Cardiac septum (tissue), 1 donor: ENCODE measurements around the gene CAPZB. TPM values are rescaled to one million over a fixed set of nuclear protein-coding genes. Genes with fewer than 3 reads are reported as not detected.
"Not testable (repeated sequence)": the region's sequence is repeated elsewhere in the genome, so short reads cannot be mapped to it uniquely, and the experiment has no call there.

Source experiments
- DNase-seq: peaks from one replicate; pipeline ENCODE4 v3.0.0-alpha.2; 2020; ENCODE audit warnings: low spot score
- intact Hi-C: fragments of 100-400 bp; cut with DNase I; formaldehyde crosslinking; loops from one replicate; pipeline ENCODE4 v1.14.0; 2022
- total RNA-seq: library from RNA; stranded (reverse); fragmentation: NEBNext Ultra II Directional; extraction: Animal tissue kit (Norgen Biotek cat#: 25700); gene quantifications from one replicate; pipeline ENCODE4 v1.2.1, GENCODE V29; 2021
- donor health status: DM: no; HTN: no; CAD: no.

Gene CAPZB
- total RNA-seq, 1 donor from 2014 or later: 213 TPM

- no peak for DNase-seq
- intact Hi-C loops: no loop called here
These were observed 19.7 kb upstream of the CAPZB start for GRCh38 chr1:19504796-19505692.

- intact Hi-C loops, DNase-seq: not testable (repeated sequence)
These were observed 16.9 kb upstream of the CAPZB start for GRCh38 chr1:19502284-19502683.

- DNase-seq, intact Hi-C loops: not testable (repeated sequence)
These were observed 14.5 kb upstream of the CAPZB start for GRCh38 chr1:19499887-19500286.

- DNase-seq, intact Hi-C loops: not testable (repeated sequence)
These were observed 12.1 kb upstream of the CAPZB start for GRCh38 chr1:19497443-19497842.

- DNase-seq: no peak
- intact Hi-C loops: no loop called here
These were observed 11.2 kb upstream of the CAPZB start for GRCh38 chr1:19496527-19496874.

GRCh38 chr1:19495799-19496526, 10.6 kb upstream of the CAPZB start:
- DNase-seq: no peak
- intact Hi-C loops: no loop called here

- intact Hi-C loops: no loop called here
- DNase-seq: no peak
These were observed 9.8 kb upstream of the CAPZB start for GRCh38 chr1:19495000-19495656.

GRCh38 chr1:19493547-19493946, 8.2 kb upstream of the CAPZB start:
- intact Hi-C loops: no loop called here
- no peak for DNase-seq

- DNase-seq: no peak
- intact Hi-C loops: loop anchor here (5.0 to 10.0 kb wide), 2 partner anchors 105 to 162 kb away; a partner anchor contains a TSS
These were observed 4.7 kb upstream of the CAPZB start for GRCh38 chr1:19489996-19490395.

- intact Hi-C loops: loop anchor here (5.0 to 10.0 kb wide), 2 partner anchors 107 to 164 kb away; a partner anchor contains a TSS
- DNase-seq: no peak
These were observed 2.8 kb upstream of the CAPZB start for GRCh38 chr1:19488136-19488535.

- intact Hi-C loops: loop anchor here (5.0 to 10.0 kb wide), 3 partner anchors 93 to 167 kb away; a partner anchor contains a TSS
- no peak for DNase-seq
These were observed 459 bp downstream of the CAPZB start for GRCh38 chr1:19484798-19485361.

GRCh38 chr1:19484338-19484797, 971 bp downstream of the CAPZB start:
- DNase-seq: no peak
- intact Hi-C loops: loop anchor here (5.0 to 10.0 kb wide), 2 partner anchors 92 to 110 kb away; a partner anchor contains a TSS

GRCh38 chr1:19483691-19484090, 1.6 kb downstream of the CAPZB start:
- DNase-seq: no peak
- intact Hi-C loops: loop anchor here (5.0 to 10.0 kb wide), 2 partner anchors 91 to 111 kb away; a partner anchor contains a TSS

- DNase-seq: no peak
- intact Hi-C loops: loop anchor here (5.0 to 10.0 kb wide), 2 partner anchors 91 to 112 kb away; a partner anchor contains a TSS
These were observed 2.1 kb downstream of the CAPZB start for GRCh38 chr1:19483261-19483660.

GRCh38 chr1:19481826-19482398, 3.4 kb downstream of the CAPZB start:
- intact Hi-C loops: loop anchor here (5.0 to 10.0 kb wide), 2 partner anchors 90 to 113 kb away; a partner anchor contains a TSS
- no peak for DNase-seq

- intact Hi-C loops: loop anchor here (5.0 to 10.0 kb wide), 2 partner anchors 88 to 115 kb away; a partner anchor contains a TSS
These were observed 5.1 kb downstream of the CAPZB start for GRCh38 chr1:19480282-19480681.

GRCh38 chr1:19479351-19480120, 5.8 kb downstream of the CAPZB start:
- DNase-seq: no peak
- intact Hi-C loops: loop anchor here (5.0 to 10.0 kb wide), 2 partner anchors 87 to 115 kb away; a partner anchor contains a TSS

More at GRCh38 chr1:19480282-19480681, 5.1 kb downstream of the CAPZB start:
- no peak for DNase-seq

- intact Hi-C loops: no loop called here
- no peak for DNase-seq
These were observed 7.0 kb downstream of the CAPZB start for GRCh38 chr1:19478322-19478721.
